H9 (cell line): ENCODE measurements around the gene ATG7. TPM values are rescaled to one million over a fixed set of nuclear protein-coding genes. Genes with fewer than 3 reads are reported as not detected.
A peak's percentile ranks its signal among the peaks of the same experiment; 100 is the strongest.

ENCODE experiments used
- DNase-seq: peaks from one replicate; pipeline ENCODE4 v3.0.0-alpha.2; 2017
- H2AFZ ChIP-seq: one replicate; pipeline ENCODE4 v1.6.1; 2013; ENCODE audit warnings: mild to moderate bottlenecking, low read length, control low read depth, moderate library complexity
- H2AK5ac ChIP-seq: 2 replicates; pipeline ENCODE4 v1.6.1; 2013; ENCODE audit warnings: low read length, control low read depth, mixed read lengths; ENCODE audit not compliant: insufficient read length
- H2BK120ac ChIP-seq: one replicate; pipeline ENCODE4 v1.6.1; 2013; ENCODE audit warnings: low read depth, mild to moderate bottlenecking, low read length, control low read depth, inconsistent platforms; ENCODE audit not compliant: poor library complexity, severe bottlenecking
- H2BK12ac ChIP-seq: 2 replicates; pipeline ENCODE4 v1.6.1; 2013; ENCODE audit warnings: low read length, control low read depth, mixed read lengths, low read depth; ENCODE audit not compliant: insufficient read length
- H2BK15ac ChIP-seq: 2 replicates; pipeline ENCODE4 v1.6.1; 2013; ENCODE audit warnings: low read depth, low read length, control low read depth
- H2BK20ac ChIP-seq: one replicate; pipeline ENCODE4 v1.6.1; 2013; ENCODE audit warnings: low read depth, mild to moderate bottlenecking, low read length, control low read depth, inconsistent platforms; ENCODE audit not compliant: poor library complexity, severe bottlenecking
- H2BK5ac ChIP-seq: 2 replicates; pipeline ENCODE4 v1.6.1; 2013; ENCODE audit warnings: low read length, control low read depth, mixed read lengths; ENCODE audit not compliant: insufficient read length
- H3K14ac ChIP-seq: 2 replicates; pipeline ENCODE4 v1.6.1; 2013; ENCODE audit warnings: low read length, control low read depth; ENCODE audit not compliant: insufficient read depth
- H3K18ac ChIP-seq: 2 replicates; pipeline ENCODE4 v1.6.1; 2013; ENCODE audit warnings: low read depth, mild to moderate bottlenecking, mixed read lengths, low read length, control low read depth; ENCODE audit not compliant: insufficient read length
- H3K23ac ChIP-seq: 2 replicates; pipeline ENCODE4 v1.6.1; 2013; ENCODE audit warnings: low read length, control low read depth, mixed read lengths, low read depth; ENCODE audit not compliant: insufficient read length
- H3K23me2 ChIP-seq: 2 replicates; pipeline ENCODE4 v1.6.1; 2013; ENCODE audit warnings: low read depth, mild to moderate bottlenecking, mixed read lengths, low read length, control low read depth; ENCODE audit not compliant: insufficient read length, poor library complexity, severe bottlenecking
- H3K27ac ChIP-seq: 2 replicates; pipeline ENCODE4 v1.5.1; 2013; ENCODE audit warnings: low read length, control low read depth, mixed read lengths, low read depth; ENCODE audit not compliant: insufficient read length
- H3K27me3 ChIP-seq: 2 replicates; pipeline ENCODE4 v1.6.1; 2013; ENCODE audit warnings: low read length, control low read depth, inconsistent platforms; ENCODE audit not compliant: insufficient read depth
- H3K4ac ChIP-seq: 2 replicates; pipeline ENCODE4 v1.6.1; 2013; ENCODE audit warnings: low read depth, mild to moderate bottlenecking, control low read depth, inconsistent platforms, low read length, moderate library complexity
- H3K4me1 ChIP-seq: 2 replicates; pipeline ENCODE4 v1.6.1; 2013; ENCODE audit warnings: low read length, control low read depth, inconsistent platforms; ENCODE audit not compliant: insufficient read depth
- H3K4me2 ChIP-seq: 2 replicates; pipeline ENCODE4 v1.6.1; 2013; ENCODE audit warnings: low read length, control low read depth, mixed read lengths; ENCODE audit not compliant: insufficient read length, insufficient read depth
- H3K56ac ChIP-seq: 2 replicates; pipeline ENCODE4 v1.6.1; 2013; ENCODE audit warnings: low read depth, mild to moderate bottlenecking, mixed read lengths, low read length, control low read depth; ENCODE audit not compliant: insufficient read length
- H3K79me1 ChIP-seq: 2 replicates; pipeline ENCODE4 v1.6.1; 2013; ENCODE audit warnings: low read depth, mild to moderate bottlenecking, moderate library complexity, low read length, control low read depth, inconsistent platforms; ENCODE audit not compliant: insufficient read depth, poor library complexity, severe bottlenecking
- H3K79me2 ChIP-seq: 2 replicates; pipeline ENCODE4 v1.6.1; 2013; ENCODE audit warnings: low read length, control low read depth, inconsistent platforms; ENCODE audit not compliant: insufficient read depth
- H3K9ac ChIP-seq: 2 replicates; pipeline ENCODE4 v1.6.1; 2013; ENCODE audit warnings: low read length, control low read depth, mixed read lengths; ENCODE audit not compliant: insufficient read length; ENCODE audit errors: extremely low read depth
- H3K9me3 ChIP-seq: one replicate; pipeline ENCODE4 v1.6.1; 2013; ENCODE audit warnings: low read depth, low read length, inconsistent platforms; ENCODE audit not compliant: control insufficient read depth
- H3T11ph ChIP-seq: one replicate; pipeline ENCODE4 v1.6.1; 2013; ENCODE audit warnings: mild to moderate bottlenecking, low read length, control low read depth, inconsistent platforms
- H4K20me1 ChIP-seq: one replicate; pipeline ENCODE4 v1.6.1; 2013; ENCODE audit not compliant: control insufficient read depth, insufficient read length, insufficient read depth
- H4K5ac ChIP-seq: 2 replicates; pipeline ENCODE4 v1.6.1; 2013; ENCODE audit warnings: low read depth, mild to moderate bottlenecking, mixed read lengths, low read length, control low read depth; ENCODE audit not compliant: insufficient read length
- H4K8ac ChIP-seq: replicated peaks from 2 replicates; pipeline ENCODE4 v1.6.1; 2013; ENCODE audit warnings: low read length, control low read depth, mixed read lengths, low read depth; ENCODE audit not compliant: insufficient read length
- H4K91ac ChIP-seq: 2 replicates; pipeline ENCODE4 v1.6.1; 2013; ENCODE audit warnings: low read depth, mild to moderate bottlenecking, moderate library complexity, mixed read lengths, low read length, control low read depth; ENCODE audit not compliant: insufficient read length
- H3K27ac Mint-ChIP-seq, 3 experiments: 2 replicates in 2 of 3; 3 replicates in 1 of 3; pipeline ENCODE4 v1.8.0; 2020 to 2021; ENCODE audit warnings: mixed read lengths in 3 of 3, mild to moderate bottlenecking in 1 of 3, moderate library complexity in 1 of 3
- H3K27me3 Mint-ChIP-seq: 2 replicates; pipeline ENCODE4 v1.8.0; 2021; ENCODE audit warnings: low read depth, mild to moderate bottlenecking, moderate library complexity, mixed read lengths
- H3K36me3 Mint-ChIP-seq, 3 experiments: 2 replicates in 2 of 3; 3 replicates in 1 of 3; pipeline ENCODE4 v1.8.0; 2020 to 2021; ENCODE audit warnings: low read depth in 3 of 3, mixed read lengths in 3 of 3; ENCODE audit not compliant: insufficient read depth in 1 of 3
- H3K4me1 Mint-ChIP-seq, 2 experiments: 2 replicates each; pipeline ENCODE4 v1.8.0; 2020; ENCODE audit warnings: mixed read lengths in 2 of 2
- H3K4me3 Mint-ChIP-seq, 2 experiments: 2 replicates in 1 of 2; 3 replicates in 1 of 2; pipeline ENCODE4 v1.8.0; 2020 to 2021; ENCODE audit warnings: mild to moderate bottlenecking in 2 of 2, mixed read lengths in 2 of 2, moderate library complexity in 1 of 2
- H3K9me3 Mint-ChIP-seq, 2 experiments: 2 replicates in 1 of 2; 3 replicates in 1 of 2; pipeline ENCODE4 v1.8.0; 2020; ENCODE audit warnings: mild to moderate bottlenecking in 2 of 2, mixed read lengths in 2 of 2, moderate library complexity in 1 of 2
- CTCF ChIP-seq: fragments of 200-600 bp; sonication (generic); conservative IDR thresholded peaks from 3 replicates; pipeline ENCODE4 v1.8.0; 2021; ENCODE audit warnings: antibody characterized with exemption, mild to moderate bottlenecking
- WGBS: extraction: QIAGEN DNeasy Blood & Tissue Kit; methylation state at CpG from one replicate; pipeline ENCODE4 v1.1.7; 2013; ENCODE audit warnings: missing lambda C conversion rate, low lambda C conversion rate, mixed read lengths; ENCODE audit not compliant: insufficient read length; ENCODE audit errors: extremely low coverage; 5-methylcytosine and 5-hydroxymethylcytosine counted together
- total RNA-seq: library from RNA; stranded (reverse); gene quantifications from 2 replicates; pipeline ENCODE4 v1.2.1, GENCODE V29; 2021

Gene ATG7
- total RNA-seq, 1 experiment from 2014 or later, result 17.9 TPM

GRCh38 chr3:11539677-11540076 is 267.5 kb downstream of the ATG7 start:
- peak; percentile 52 for TF ChIP-seq CTCF
- no peak overlapping the region for H3K9ac ChIP-seq
- H2BK20ac ChIP-seq, result no peak overlapping the region
- H3K4ac ChIP-seq, result no peak overlapping the region
- no peak overlapping the region for H2BK5ac ChIP-seq
- no peaks in the 10 kb centered on the region for H3K79me1 ChIP-seq
- no peaks in the 10 kb centered on the region for H3K27me3 ChIP-seq
- no peak overlapping the region for H3K56ac ChIP-seq
- H3K18ac ChIP-seq, result no peak overlapping the region
- Mint-ChIP-seq H3K4me3 (no peak overlapping the region), H3K36me3 (no peaks in the 10 kb centered on the region; a peak in 1 of 7 replicates), H3K4me1 (peaks cover 9 to 11% of the 10 kb centered on the region in 2 experiments), H3K27ac (no peak overlapping the region), H3K27me3 (no peaks in the 10 kb centered on the region), H3K9me3 (no peaks in the 10 kb centered on the region)
- H4K20me1 ChIP-seq, result no peaks in the 10 kb centered on the region
- H3K14ac ChIP-seq, result no peak overlapping the region
- H2AFZ ChIP-seq, result no peak overlapping the region
- H3T11ph ChIP-seq, result no peak overlapping the region
- no peak overlapping the region for H2BK12ac ChIP-seq
- H3K27ac ChIP-seq, result no peak overlapping the region
- no peaks in the 10 kb centered on the region for H3K9me3 ChIP-seq
- no peak overlapping the region for H3K23ac ChIP-seq
- no peak overlapping the region for H4K91ac ChIP-seq
- H3K23me2 ChIP-seq, result no peaks in the 10 kb centered on the region
- no peaks in the 10 kb centered on the region for H3K79me2 ChIP-seq
- H2BK120ac ChIP-seq, result no peak overlapping the region
- WGBS, result no CpG with 5 or more reads among the region's 14 CpGs
- no peak overlapping the region for H4K5ac ChIP-seq
- H4K8ac ChIP-seq, result no peak overlapping the region
- H2AK5ac ChIP-seq, result no peak overlapping the region
- DNase-seq, result no peak
- no peaks in the 10 kb centered on the region for H3K4me1 ChIP-seq
- H2BK15ac ChIP-seq, result no peak overlapping the region
- no peak overlapping the region for H3K4me2 ChIP-seq
